Measurements from ENCODE around the gene REPIN1. TPM values are rescaled to one million over a fixed set of nuclear protein-coding genes. Genes with fewer than 3 reads are reported as not detected.

The REPIN1 gene
- total RNA-seq, 1 experiment from 2014 or later, result 124 TPM

- Histone ChIP-seq H3K4me3 (ENCODE audit: low read length) (no peak overlapping the region), H3K9ac (ENCODE audit: low read length) (no peak overlapping the region), H3K27ac (ENCODE audit: low read length) (no peak overlapping the region), H3K27me3 (ENCODE audit: low read length) (no peaks in the 10 kb centered on the region), H3F3A (ENCODE audit: low read length, unreplicated experiment) (no peaks in the 10 kb centered on the region), H4K20me1 (ENCODE audit: low read length) (no peaks in the 10 kb centered on the region), H3K9me3 (ENCODE audit: low read length) (no peaks in the 10 kb centered on the region), H3K4me2 (ENCODE audit: low read length) (no peak overlapping the region), H3K9me2 (replicated peaks; ENCODE audit: low read length) (no peaks in the 10 kb centered on the region), H3K79me2 (ENCODE audit: low read length) (no peaks in the 10 kb centered on the region), H3K36me3 (ENCODE audit: low read depth, low read length) (no peaks in the 10 kb centered on the region), H2AFZ (ENCODE audit: low read length) (no peak overlapping the region), H3K4me1 (ENCODE audit: insufficient read depth, low read length) (no peaks in the 10 kb centered on the region)
- DNase-seq, result no peak
- intact Hi-C loops (cut with micrococcal nuclease), result no loop called here
- ChIA-PET POLR2A (ENCODE audit: unreplicated experiment) (no interaction called here), CTCF (no interaction called here)
- TF ChIP-seq EZH2 (IDR thresholded peaks at IDR 0.05; ENCODE audit: low read length, unreplicated experiment), result no peak
- TF ChIP-seq EZH2phosphoT487 (IDR thresholded peaks at IDR 0.05; ENCODE audit: borderline replicate concordance, low read length), result no peak
- TF ChIP-seq CTCF (conservative IDR thresholded peaks at IDR 0.05; ENCODE audit: low read depth, low read length), result no peak
- ATAC-seq, result no peak
- BruUV-seq (replicated peaks), result no TSS peak
Measured at GRCh38 chr7:150337179-150337578, 31.4 kb upstream of the REPIN1 start.

GRCh38 chr7:150337659-150338081 lies 31.0 kb upstream of the REPIN1 start:
- H3K4me3 ChIP-seq (ENCODE audit: low read length), result no peak overlapping the region
- DNase-seq (no peak), ATAC-seq (no peak)
- H3K4me2 ChIP-seq (ENCODE audit: low read length), result no peak overlapping the region
- H3K79me2 ChIP-seq (ENCODE audit: low read length), result no peaks in the 10 kb centered on the region
- POLR2A ChIA-PET (ENCODE audit: unreplicated experiment), result no interaction called here
- no peak overlapping the region for H2AFZ ChIP-seq (ENCODE audit: low read length)
- no peak for TF ChIP-seq CTCF (conservative IDR thresholded peaks at IDR 0.05; ENCODE audit: low read depth, low read length)
- no peak for TF ChIP-seq EZH2phosphoT487 (IDR thresholded peaks at IDR 0.05; ENCODE audit: borderline replicate concordance, low read length)
- TF ChIP-seq EZH2 (IDR thresholded peaks at IDR 0.05; ENCODE audit: low read length, unreplicated experiment), result no peak
- no peaks in the 10 kb centered on the region for H4K20me1 ChIP-seq (ENCODE audit: low read length)
- CTCF ChIA-PET, result no interaction called here
- H3F3A ChIP-seq (ENCODE audit: low read length, unreplicated experiment), result no peaks in the 10 kb centered on the region
- no peaks in the 10 kb centered on the region for H3K9me3 ChIP-seq (ENCODE audit: low read length)
- H3K9ac ChIP-seq (ENCODE audit: low read length), result no peak overlapping the region
- BruUV-seq (replicated peaks), result no TSS peak
- H3K27me3 ChIP-seq (ENCODE audit: low read length), result no peaks in the 10 kb centered on the region
- H3K36me3 ChIP-seq (ENCODE audit: low read depth, low read length), result no peaks in the 10 kb centered on the region
- intact Hi-C loops (cut with micrococcal nuclease), result no loop called here
- no peaks in the 10 kb centered on the region for H3K9me2 ChIP-seq (replicated peaks; ENCODE audit: low read length)
- no peaks in the 10 kb centered on the region for H3K4me1 ChIP-seq (ENCODE audit: insufficient read depth, low read length)
- no peak overlapping the region for H3K27ac ChIP-seq (ENCODE audit: low read length)

GRCh38 chr7:150338166-150338829 lies 30.3 kb upstream of the REPIN1 start:
- ATAC-seq (no peak), DNase-seq (no peak)
- no peaks in the 10 kb centered on the region for H3F3A ChIP-seq (ENCODE audit: low read length, unreplicated experiment)
- H3K27ac ChIP-seq (ENCODE audit: low read length), result no peak overlapping the region
- H4K20me1 ChIP-seq (ENCODE audit: low read length), result no peaks in the 10 kb centered on the region
- ChIA-PET CTCF (no interaction called here), POLR2A (ENCODE audit: unreplicated experiment) (no interaction called here)
- no peak overlapping the region for H3K4me3 ChIP-seq (ENCODE audit: low read length)
- no peak overlapping the region for H3K9ac ChIP-seq (ENCODE audit: low read length)
- H3K36me3 ChIP-seq (ENCODE audit: low read depth, low read length), result no peaks in the 10 kb centered on the region
- H3K4me1 ChIP-seq (ENCODE audit: insufficient read depth, low read length), result no peaks in the 10 kb centered on the region
- intact Hi-C loops (cut with micrococcal nuclease), result no loop called here
- TF ChIP-seq CTCF (conservative IDR thresholded peaks at IDR 0.05; ENCODE audit: low read depth, low read length) (no peak), EZH2phosphoT487 (IDR thresholded peaks at IDR 0.05; ENCODE audit: borderline replicate concordance, low read length) (no peak), EZH2 (IDR thresholded peaks at IDR 0.05; ENCODE audit: low read length, unreplicated experiment) (no peak)
- no peaks in the 10 kb centered on the region for H3K27me3 ChIP-seq (ENCODE audit: low read length)
- no peaks in the 10 kb centered on the region for H3K9me2 ChIP-seq (replicated peaks; ENCODE audit: low read length)
- no peaks in the 10 kb centered on the region for H3K79me2 ChIP-seq (ENCODE audit: low read length)
- H2AFZ ChIP-seq (ENCODE audit: low read length), result no peak overlapping the region
- no peak overlapping the region for H3K4me2 ChIP-seq (ENCODE audit: low read length)
- no peaks in the 10 kb centered on the region for H3K9me3 ChIP-seq (ENCODE audit: low read length)
- BruUV-seq (replicated peaks), result no TSS peak
